ENCODE data around the gene TMPRSS11E.

DNA sequence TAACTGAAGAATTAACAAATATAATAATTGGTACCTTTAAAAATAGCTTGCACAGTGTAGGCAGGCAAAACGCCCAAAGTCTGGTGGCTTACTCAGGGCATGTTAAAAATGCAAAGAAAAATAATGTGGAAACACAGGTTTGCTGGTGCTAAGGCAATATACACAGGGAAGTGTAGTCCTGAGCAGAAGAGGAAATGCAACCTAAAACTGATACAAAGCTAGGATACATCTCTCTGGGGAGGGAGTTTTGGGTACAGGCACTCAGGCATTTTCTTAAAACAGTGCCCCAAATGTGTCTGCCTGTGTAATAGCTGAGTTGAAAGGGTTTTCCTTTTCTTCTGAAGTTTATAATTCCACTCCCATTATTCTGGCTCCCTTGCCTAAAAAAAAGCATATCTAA is 47.4 kb downstream of the TMPRSS11E start:
- TF ChIP-seq POLR2A (IDR thresholded peaks at IDR 0.05) (no peak), POLR2AphosphoS5 (IDR thresholded peaks at IDR 0.05) (no peak), EP300 (IDR thresholded peaks at IDR 0.05) (no peak)
- TF ChIP-seq, protein P1, sequence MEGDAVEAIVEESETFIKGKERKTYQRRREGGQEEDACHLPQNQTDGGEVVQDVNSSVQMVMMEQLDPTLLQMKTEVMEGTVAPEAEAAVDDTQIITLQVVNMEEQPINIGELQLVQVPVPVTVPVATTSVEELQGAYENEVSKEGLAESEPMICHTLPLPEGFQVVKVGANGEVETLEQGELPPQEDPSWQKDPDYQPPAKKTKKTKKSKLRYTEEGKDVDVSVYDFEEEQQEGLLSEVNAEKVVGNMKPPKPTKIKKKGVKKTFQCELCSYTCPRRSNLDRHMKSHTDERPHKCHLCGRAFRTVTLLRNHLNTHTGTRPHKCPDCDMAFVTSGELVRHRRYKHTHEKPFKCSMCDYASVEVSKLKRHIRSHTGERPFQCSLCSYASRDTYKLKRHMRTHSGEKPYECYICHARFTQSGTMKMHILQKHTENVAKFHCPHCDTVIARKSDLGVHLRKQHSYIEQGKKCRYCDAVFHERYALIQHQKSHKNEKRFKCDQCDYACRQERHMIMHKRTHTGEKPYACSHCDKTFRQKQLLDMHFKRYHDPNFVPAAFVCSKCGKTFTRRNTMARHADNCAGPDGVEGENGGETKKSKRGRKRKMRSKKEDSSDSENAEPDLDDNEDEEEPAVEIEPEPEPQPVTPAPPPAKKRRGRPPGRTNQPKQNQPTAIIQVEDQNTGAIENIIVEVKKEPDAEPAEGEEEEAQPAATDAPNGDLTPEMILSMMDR (IDR thresholded peaks at IDR 0.05), result no peak

Data from upper lobe of left lung (tissue), 4 donors.